ENCODE results near the gene LDB2. TPM values are rescaled to one million over a fixed set of nuclear protein-coding genes. Genes with fewer than 3 reads are reported as not detected.

LDB2 gene
- total and polyA plus RNA-seq, 2 experiments from 2014 or later = 48.6 to 80.1 TPM

DNA sequence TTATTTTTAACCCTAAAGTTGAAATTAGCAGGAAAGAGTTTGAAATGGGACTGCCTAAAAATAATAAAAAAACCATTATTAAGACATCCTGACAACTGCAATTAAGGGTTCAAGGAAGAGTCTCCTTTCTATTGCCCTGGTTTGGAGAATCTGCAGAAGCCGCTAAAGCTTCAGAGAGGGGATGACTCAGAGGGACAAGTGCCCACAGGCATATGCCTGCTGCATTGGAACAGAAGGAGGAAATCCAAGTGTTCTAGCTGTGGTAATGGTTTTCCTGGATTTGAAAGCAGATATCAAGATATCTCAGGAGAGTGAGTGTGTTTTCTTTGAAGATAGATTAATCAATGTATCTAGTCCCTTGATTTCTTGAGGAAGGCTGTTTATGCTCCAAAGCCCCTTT is 437.1 kb downstream of the LDB2 start:
- ATAC-seq = no peak
- DNase-seq (ENCODE audit: low spot score) = no peak
- Histone ChIP-seq H4K20me1 (replicated peaks; ENCODE audit: insufficient read depth) (no peaks in the 10 kb centered on the region), H3K4me1 (ENCODE audit: insufficient read depth) (no peaks in the 10 kb centered on the region), H3K9me2 (ENCODE audit: insufficient read depth) (no peaks in the 10 kb centered on the region; the same call in 1 of the 2 replicates), H3K4me3 (no peak overlapping the region), H2AFZ (no peak overlapping the region), H3F3A (replicated peaks; ENCODE audit: low read depth) (no peaks in the 10 kb centered on the region), H3K27me3 (ENCODE audit: insufficient read depth) (no peaks in the 10 kb centered on the region), H3K36me3 (ENCODE audit: insufficient read depth) (no peaks in the 10 kb centered on the region), H3K79me2 (replicated peaks; ENCODE audit: insufficient read depth) (no peaks in the 10 kb centered on the region), H3K27ac (ENCODE audit: low read depth) (no peak overlapping the region), H3K4me2 (no peak overlapping the region)
- Mint-ChIP-seq H3K36me3 (ENCODE audit: low read depth) (no peaks in the 10 kb centered on the region), H3K27ac (no peak overlapping the region), H3K4me1 (no peaks in the 10 kb centered on the region), H3K27me3 (ENCODE audit: insufficient read depth, low read depth, poor library complexity) (peaks cover 2% of the 10 kb centered on the region), H3K9me3 (peaks cover 2% of the 10 kb centered on the region; the same call in 1 of the 3 replicates), H3K4me3 (no peak overlapping the region)
- TF ChIP-seq ZNF331 (CRISPR knock-in tag; IDR thresholded peaks at IDR 0.05; ENCODE audit: low read depth) = no peak
- TF ChIP-seq JUNB (IDR thresholded peaks at IDR 0.05; ENCODE audit: unreplicated experiment) = no peak
- no peak for TF ChIP-seq ZNF462 (CRISPR knock-in tag; IDR thresholded peaks at IDR 0.05)
- no peak for TF ChIP-seq ZNF114 (CRISPR knock-in tag; IDR thresholded peaks at IDR 0.05)
- no peak for TF ChIP-seq REST (IDR thresholded peaks at IDR 0.05; ENCODE audit: unreplicated experiment)
- TF ChIP-seq EZH2 (IDR thresholded peaks at IDR 0.05; ENCODE audit: low read depth, unreplicated experiment) = no peak
- no peak for TF ChIP-seq CTCF (conservative IDR thresholded peaks at IDR 0.05; ENCODE audit: low read depth in 2 of 2)
- no peak for TF ChIP-seq NANOG (IDR thresholded peaks at IDR 0.05; ENCODE audit: borderline replicate concordance)
- TF ChIP-seq CREB1 (CRISPR knock-in tag; IDR thresholded peaks at IDR 0.05; ENCODE audit: low read depth) = no peak
- no peak for TF ChIP-seq EZH2phosphoT487 (IDR thresholded peaks at IDR 0.05; ENCODE audit: unreplicated experiment)
- no peak for TF ChIP-seq ETS1 (IDR thresholded peaks at IDR 0.05)
- no peak for TF ChIP-seq STAT1 (IDR thresholded peaks at IDR 0.05; ENCODE audit: unreplicated experiment)
- TF ChIP-seq POLR2AphosphoS5 (IDR thresholded peaks at IDR 0.05; ENCODE audit: low read depth) = no peak
